Right lobe of liver (tissue), 6 donors: ENCODE data around the gene METTL24. TPM values are rescaled to one million over a fixed set of nuclear protein-coding genes. Genes with fewer than 3 reads are reported as not detected.

Experiments used
- ATAC-seq, 4 donors: fragments of 200-7000 bp; cut with Tn5 transposase; one replicate each; pipeline ENCODE4 v1.9.1; 2020; ENCODE audit warnings: mild to moderate bottlenecking in 4 of 4, moderate library complexity in 4 of 4
- DNase-seq, 3 donors: peaks; one replicate each; pipeline ENCODE4 v3.0.0-alpha.2; 2020
- H3K27ac ChIP-seq, 3 donors: fragments of 200-600 bp; one replicate each; pipeline ENCODE4 v1.8.0; 2022
- H3K27me3 ChIP-seq, 2 donors: fragments of 200-600 bp; one replicate each; pipeline ENCODE4 v1.8.0; 2022
- H3K36me3 ChIP-seq, 4 donors: fragments of 200-600 bp; sonication (generic) in 1 of 4; one replicate each; pipeline versions ENCODE4 v1.5.1 to v1.8.0; 2017 to 2022; ENCODE audit warnings: control low read depth in 1 of 4
- H3K4me1 ChIP-seq, 4 donors: fragments of 200-600 bp; sonication (generic) in 1 of 4; one replicate each; pipeline versions ENCODE4 v1.5.1 to v1.8.0; 2017 to 2022; ENCODE audit warnings: control low read depth in 1 of 4
- H3K4me3 ChIP-seq, 3 donors: fragments of 200-600 bp; one replicate each; pipeline ENCODE4 v1.8.0; 2022
- H3K9me3 ChIP-seq, 4 donors: fragments of 200-600 bp; sonication (generic) in 1 of 4; one replicate each; pipeline versions ENCODE4 v1.5.1 to v1.8.0; 2017 to 2022; ENCODE audit warnings: control low read depth in 1 of 4
- CTCF ChIP-seq, 4 donors: fragments of 200-600 bp in 3 of 4; fragments of 450-650 bp in 1 of 4; IDR thresholded peaks; one replicate each; pipeline versions ENCODE4 v1.5.1 to v1.8.0; 2016 to 2022; ENCODE audit warnings: antibody characterized with exemption in 4 of 4, mild to moderate bottlenecking in 2 of 4
- POLR2A ChIP-seq: fragments of 450-650 bp; IDR thresholded peaks from one replicate; pipeline ENCODE4 v1.6.1; 2017; ENCODE audit warnings: antibody characterized with exemption, mild to moderate bottlenecking
- WGBS: methylation state at CpG from one replicate; pipeline ENCODE4 v1.1.6; 2018; ENCODE audit warnings: low coverage, low lambda C conversion rate; ENCODE audit not compliant: insufficient coverage; ENCODE audit errors: missing lambda C conversion rate; 5-methylcytosine and 5-hydroxymethylcytosine counted together
- intact Hi-C, 2 donors: fragments of 100-400 bp; cut with DNase I; formaldehyde crosslinking; loops; one replicate each; pipeline versions ENCODE4 v1.11.2 to v1.14.1; 2022
- total RNA-seq, 6 experiments: library from RNA; depleted of rRNA in 2 of 6; stranded (reverse); fragments of >200 nt in 2 of 6; fragmentation: NEBNext Ultra II Directional in 3 of 6; extraction: Animal tissue kit (Norgen Biotek cat#: 25700) in 3 of 6; gene quantifications; one replicate each; pipeline versions ENCODE4 v1.1.0 to v1.2.4, GENCODE V29; 2016 to 2023
- donor health status: DM: no; HTN: yes; CAD: no.
- donor health status: DM: no; HTN: no; CAD: no.
- donor health status: DM: no; HTN: no; CAD: no.
- donor health status: DM: no; HTN: yes; CAD: no.
- donor health status: DM: no; HTN: yes; CAD: no.

Gene METTL24
- total RNA-seq, 6 experiments from 2014 or later: 0.37 to 1.0 (median 0.57) TPM

DNA sequence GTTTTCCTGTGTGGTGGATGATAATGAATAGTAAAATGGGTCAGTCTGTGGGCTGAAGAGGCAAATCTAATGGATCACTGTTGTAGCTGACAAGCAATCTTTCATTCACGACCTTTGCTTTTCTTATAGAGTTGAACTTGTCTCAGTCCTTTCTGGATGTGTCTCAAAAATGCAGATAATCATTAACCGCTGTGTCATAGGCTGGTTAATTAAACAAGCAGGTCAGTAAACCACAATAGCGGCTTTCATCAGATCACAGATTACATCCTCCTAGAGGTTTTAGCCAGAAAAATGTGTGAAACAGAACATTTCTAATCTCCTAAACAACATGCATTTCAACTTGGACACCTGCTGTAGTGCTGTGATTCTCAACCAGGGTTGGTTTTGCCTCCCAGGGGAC is 2.5 kb upstream of the METTL24 start:
- no peak overlapping the region for H3K4me3 ChIP-seq
- WGBS: 38% methylated on average over 3 of the region's 3 CpGs
- DNase-seq: no peak
- no peaks in the 10 kb centered on the region for H3K27me3 ChIP-seq
- no peak for TF ChIP-seq POLR2A
- TF ChIP-seq CTCF (IDR thresholded peaks at IDR 0.05): no peak
- no peaks in the 10 kb centered on the region for H3K36me3 ChIP-seq
- intact Hi-C loops: no loop called here
- no peak overlapping the region for H3K27ac ChIP-seq
- peaks cover 0 to 9% (median 0%) of the 10 kb centered on the region in 4 donors for H3K4me1 ChIP-seq
- H3K9me3 ChIP-seq: no peaks in the 10 kb centered on the region
- ATAC-seq: peak; percentile 68 to 89 (median 80)

DNA sequence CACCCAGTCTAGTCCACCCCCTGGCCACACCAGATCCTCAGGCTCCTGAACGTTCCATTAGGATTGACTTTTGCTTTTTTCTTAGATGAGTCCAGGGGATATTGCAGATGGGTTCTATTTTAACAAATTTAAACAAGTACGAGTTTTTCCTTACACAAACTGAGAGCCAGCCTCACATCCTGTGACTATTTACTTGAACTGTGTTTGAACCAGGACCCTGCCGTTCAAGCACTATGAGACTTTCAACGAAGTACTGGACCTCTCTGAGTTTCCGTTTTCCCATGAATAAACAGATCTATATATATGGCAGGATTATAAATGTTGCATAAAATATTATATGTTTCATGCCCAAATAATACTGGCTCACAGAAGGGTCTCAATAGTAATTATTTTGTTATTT is 1.4 kb upstream of the METTL24 start:
- no peaks in the 10 kb centered on the region for H3K9me3 ChIP-seq
- H3K27ac ChIP-seq: no peak overlapping the region
- H3K4me3 ChIP-seq: no peak overlapping the region
- H3K27me3 ChIP-seq: no peaks in the 10 kb centered on the region
- peaks cover 0 to 9% (median 0%) of the 10 kb centered on the region in 4 donors for H3K4me1 ChIP-seq
- H3K36me3 ChIP-seq: no peaks in the 10 kb centered on the region
- no peak for TF ChIP-seq CTCF (IDR thresholded peaks at IDR 0.05)
- TF ChIP-seq POLR2A: no peak
- intact Hi-C loops: no loop called here
- no peak for DNase-seq
- ATAC-seq: no peak
- 57% methylated on average over 5 of the region's 5 CpGs for WGBS

- ATAC-seq (peak in 1 of 4 donors; percentile 8), DNase-seq (no peak)
- no peak for TF ChIP-seq POLR2A
- no peak for TF ChIP-seq CTCF (IDR thresholded peaks at IDR 0.05)
- intact Hi-C loops: no loop called here
- Histone ChIP-seq H3K36me3 (no peaks in the 10 kb centered on the region), H3K9me3 (no peaks in the 10 kb centered on the region), H3K4me3 (peak overlapping the region; percentile 30 to 64 (median 38)), H3K4me1 (peaks cover 0 to 9% (median 0%) of the 10 kb centered on the region in 4 donors), H3K27me3 (no peaks in the 10 kb centered on the region), H3K27ac (peak overlapping the region in 1 of 3 donors; percentile 44)
- WGBS: 43% methylated on average over 9 of the region's 13 CpGs
Observed at GRCh38 chr6:110358553-110359160, 508 bp upstream of the METTL24 start.

GRCh38 chr6:110357298-110357663 is 868 bp downstream of the METTL24 start:
- no peaks in the 10 kb centered on the region for H3K36me3 ChIP-seq
- TF ChIP-seq CTCF (IDR thresholded peaks at IDR 0.05) (no peak), POLR2A (no peak)
- H3K27me3 ChIP-seq: no peaks in the 10 kb centered on the region
- peak overlapping the region; percentile 48 to 64 (median 50) for H3K4me3 ChIP-seq
- 71% methylated on average over 6 of the region's 14 CpGs for WGBS
- no peak for DNase-seq
- no peaks in the 10 kb centered on the region for H3K9me3 ChIP-seq
- H3K4me1 ChIP-seq: peaks cover 0 to 9% (median 0%) of the 10 kb centered on the region in 4 donors
- no peak overlapping the region for H3K27ac ChIP-seq
- peak in 2 of 4 donors; percentile 11 to 13 for ATAC-seq
- intact Hi-C loops: no loop called here
